Measurements from ENCODE around the gene SEMA3A.
"Not testable (repeated sequence)": the region's sequence is repeated elsewhere in the genome, so short reads cannot be mapped to it uniquely, and the experiment has no call there.

Gene SEMA3A

GRCh38 chr7:84154991-84155781 is 39.4 kb downstream of the SEMA3A start:
- DNase-seq (ENCODE audit: low read depth): no peak

- DNase-seq (ENCODE audit: low read depth): no peak
Observed at GRCh38 chr7:84152995-84153394, 41.6 kb downstream of the SEMA3A start.

- DNase-seq (ENCODE audit: low read depth): not testable (repeated sequence)
Observed at GRCh38 chr7:84150370-84150769, 44.2 kb downstream of the SEMA3A start.

DNA sequence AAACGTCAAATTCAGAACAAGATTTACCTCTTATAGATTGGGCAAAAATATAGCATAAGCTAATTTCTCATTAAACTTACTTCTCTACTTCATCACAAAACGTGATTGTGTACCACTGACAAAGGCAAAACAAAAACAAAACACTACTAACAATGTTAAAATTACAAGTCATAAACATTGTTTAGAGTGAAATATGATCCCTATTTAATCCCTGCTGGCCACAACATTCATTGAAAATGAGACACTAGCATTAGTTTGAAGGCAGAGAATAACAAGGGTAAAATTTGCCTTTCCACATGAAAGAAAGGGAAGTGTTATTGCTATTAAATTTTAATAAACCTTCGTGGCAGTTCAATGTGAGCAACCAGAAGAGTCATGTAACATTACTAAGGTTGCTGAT is 45.0 kb downstream of the SEMA3A start:
- no peak for DNase-seq (ENCODE audit: low read depth)

DNA sequence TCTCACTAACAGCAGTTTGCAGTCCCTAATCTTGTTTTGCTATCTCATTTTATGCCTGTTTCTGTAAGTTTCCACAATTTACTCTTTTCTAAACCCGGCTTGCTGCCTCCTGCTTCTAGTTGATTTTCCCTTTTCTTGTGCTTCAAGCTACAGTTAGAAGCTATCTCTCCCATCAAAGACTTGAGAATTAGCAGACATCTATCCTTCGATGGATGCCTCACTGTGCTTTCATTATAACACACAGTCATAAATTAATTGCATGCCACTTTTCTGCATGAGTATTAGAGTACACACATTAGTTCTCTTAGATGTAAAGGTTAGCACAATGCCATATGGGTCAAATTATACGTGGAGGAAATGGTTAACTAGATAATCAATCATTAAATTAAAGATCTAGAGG is 48.7 kb downstream of the SEMA3A start:
- DNase-seq (ENCODE audit: low read depth): no peak

DNA sequence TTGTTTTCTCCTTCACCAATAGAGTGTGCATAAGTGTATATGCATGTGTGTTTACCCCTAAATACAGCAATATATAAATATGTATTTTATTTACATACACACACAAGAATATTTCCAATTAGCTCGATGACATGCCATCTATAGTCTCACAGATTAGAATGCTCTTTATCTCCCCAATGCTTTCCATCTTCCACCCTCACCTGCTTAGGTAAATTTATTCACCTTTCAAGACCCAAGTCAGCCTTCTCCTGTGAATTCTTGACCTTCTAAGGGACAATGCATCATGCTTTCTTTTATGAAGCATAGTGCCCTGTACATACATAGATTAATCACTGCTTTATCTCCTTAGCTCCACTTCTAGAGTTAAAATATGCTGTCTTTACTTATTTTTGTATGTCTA is 49.7 kb downstream of the SEMA3A start:
- DNase-seq (ENCODE audit: low read depth): no peak

- DNase-seq (ENCODE audit: low read depth): no peak
Observed at GRCh38 chr7:84144480-84144879, 50.1 kb downstream of the SEMA3A start.

DNA sequence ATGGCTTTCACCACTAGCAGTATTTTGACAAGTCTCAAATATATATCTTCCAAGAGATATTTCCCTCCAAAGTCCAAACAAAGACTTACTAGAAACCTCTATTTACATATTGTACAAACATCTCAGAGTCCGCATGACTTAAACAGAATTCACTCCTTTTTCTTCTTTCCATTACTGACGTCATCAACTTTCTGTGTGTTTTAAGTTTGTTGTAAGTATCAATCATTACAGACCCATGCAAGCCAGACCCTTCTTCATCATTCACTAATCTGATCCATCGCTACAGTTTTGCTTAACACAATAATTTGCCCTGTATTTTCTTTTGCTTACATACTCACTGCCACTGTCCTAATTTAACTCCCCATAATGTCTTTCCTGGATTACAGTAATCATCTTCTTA is 51.9 kb downstream of the SEMA3A start:
- no peak for DNase-seq (ENCODE audit: low read depth)

GRCh38 chr7:84139986-84140729 is 54.4 kb downstream of the SEMA3A start:
- no peak for DNase-seq (ENCODE audit: low read depth)

- no peak for DNase-seq (ENCODE audit: low read depth)
Observed at GRCh38 chr7:84138411-84138810, 56.2 kb downstream of the SEMA3A start.

GRCh38 chr7:84137812-84138211 is 56.8 kb downstream of the SEMA3A start:
- no peak for DNase-seq (ENCODE audit: low read depth)

DNA sequence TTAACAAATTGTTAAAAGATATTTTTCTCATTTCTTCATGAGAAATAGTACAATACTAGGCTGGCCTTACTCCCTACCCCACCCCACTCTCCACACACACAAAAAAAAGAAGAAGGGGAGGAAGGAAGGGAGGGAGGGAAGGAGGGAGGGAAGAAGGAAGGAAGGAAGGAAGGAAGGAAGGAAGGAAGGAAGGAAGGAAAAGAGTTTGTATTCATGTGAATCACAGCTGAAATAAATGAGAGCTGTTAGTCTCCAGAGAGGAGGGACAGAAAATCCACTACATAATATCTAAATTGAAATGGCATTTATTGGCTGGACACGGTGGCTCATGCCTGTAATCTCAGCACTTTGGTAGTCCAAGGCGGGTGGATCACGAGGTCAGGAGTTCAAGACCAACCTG is 57.8 kb downstream of the SEMA3A start:
- DNase-seq (ENCODE audit: low read depth): no peak

DNA sequence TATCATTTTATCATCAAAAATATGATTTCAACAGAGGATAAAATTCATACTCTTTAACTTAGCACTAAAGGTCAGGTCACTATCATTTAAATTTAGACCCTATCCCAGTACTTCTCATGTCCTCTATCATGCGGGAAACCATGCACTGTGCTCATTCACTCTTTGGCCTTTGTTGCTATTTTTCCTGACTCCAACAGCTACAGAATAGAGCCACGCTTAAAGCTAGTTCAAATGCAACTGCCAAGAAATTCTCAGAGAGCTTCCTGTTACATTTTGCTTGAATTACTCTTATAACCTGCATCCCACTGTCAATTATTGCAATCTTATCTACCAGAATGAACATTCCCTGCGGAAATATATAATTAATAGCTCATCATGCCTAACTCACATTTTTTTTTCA is 58.3 kb downstream of the SEMA3A start:
- DNase-seq (ENCODE audit: low read depth): no peak

- DNase-seq (ENCODE audit: low read depth): no peak
Observed at GRCh38 chr7:84134169-84134568, 60.4 kb downstream of the SEMA3A start.

DNA sequence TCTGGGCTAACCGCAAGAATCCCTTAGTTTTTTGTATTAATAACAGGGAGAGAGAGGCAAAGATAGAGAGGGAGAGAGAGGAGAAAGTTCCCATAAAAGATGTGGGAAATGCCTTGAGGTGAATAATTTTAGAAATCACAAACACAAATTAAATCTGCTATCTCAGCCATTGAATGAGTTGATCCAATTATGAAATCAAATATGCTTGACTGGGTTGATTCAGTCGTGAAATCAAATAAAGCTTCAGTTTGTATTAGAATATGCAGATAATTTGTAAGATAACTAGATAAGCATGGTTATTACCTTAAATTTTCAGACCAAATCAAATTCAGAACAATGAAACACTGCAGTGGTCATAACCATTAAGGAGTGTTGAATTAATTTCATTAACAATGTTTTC is 68.9 kb downstream of the SEMA3A start:
- no peak for DNase-seq (ENCODE audit: low read depth)

DNA sequence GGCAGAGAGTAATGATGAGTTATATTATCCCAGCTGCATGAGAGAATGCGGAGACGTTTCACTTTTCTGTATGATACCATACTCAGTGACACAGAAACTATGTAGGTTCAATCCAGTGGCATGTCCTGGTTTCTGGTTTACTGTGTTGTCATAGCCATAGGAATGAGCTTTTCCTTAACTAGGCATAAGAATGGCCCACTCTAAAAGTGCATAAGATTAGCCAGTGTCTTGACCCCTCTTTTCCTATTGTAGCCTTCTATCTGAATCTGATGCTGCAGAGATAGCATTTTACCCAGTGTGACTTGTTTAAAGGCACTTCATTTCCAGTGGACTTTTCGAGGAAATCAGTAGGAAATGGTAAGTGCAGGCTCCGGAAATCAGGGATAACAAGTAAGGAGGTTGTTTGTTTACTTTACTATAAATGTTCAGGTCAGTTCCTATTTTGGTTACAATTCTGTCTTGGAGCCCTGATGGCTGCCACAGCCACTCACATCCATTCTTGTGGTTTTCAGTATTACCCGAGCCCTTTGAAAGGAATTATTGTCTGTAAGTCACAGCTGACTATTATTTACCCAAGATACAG is 70.5 kb downstream of the SEMA3A start:
- no peak for DNase-seq (ENCODE audit: low read depth)

DNA sequence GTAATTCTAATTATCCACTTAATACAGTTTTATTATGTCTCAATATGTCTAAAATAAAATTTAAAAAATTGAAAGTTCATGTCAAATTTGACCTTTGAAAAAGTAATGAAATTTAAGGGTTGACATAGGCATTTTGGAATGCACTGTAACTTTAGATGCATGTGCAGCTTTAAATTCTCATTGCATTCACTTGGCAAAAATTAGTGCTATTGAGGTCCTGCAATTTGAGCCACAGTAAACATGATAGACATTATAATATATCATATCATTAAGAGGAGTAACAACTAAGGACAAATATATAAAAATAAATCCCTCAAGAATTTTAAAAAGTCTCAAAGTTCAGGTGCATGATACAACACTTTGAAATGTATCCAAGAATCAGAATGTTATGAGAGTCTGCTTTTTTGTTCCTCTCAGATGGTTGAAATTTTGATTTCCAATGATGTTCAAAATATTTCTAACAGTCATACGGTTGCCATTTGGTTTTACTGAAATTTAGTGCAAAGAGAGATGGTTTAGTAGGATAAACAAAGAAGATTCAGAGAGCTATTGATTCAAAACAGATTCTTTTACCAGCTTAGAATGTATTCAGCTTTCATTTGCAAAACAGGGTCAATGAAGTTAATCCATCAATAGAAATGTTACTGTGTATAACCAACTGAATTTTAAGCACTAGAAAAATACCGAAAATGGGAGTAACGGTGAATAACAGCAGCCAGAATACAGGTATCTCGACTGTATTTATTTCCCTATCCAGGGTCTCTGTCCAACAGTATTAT is 71.8 kb downstream of the SEMA3A start:
- no peak for DNase-seq (ENCODE audit: low read depth)

GRCh38 chr7:84117304-84117703 is 77.3 kb downstream of the SEMA3A start:
- DNase-seq (ENCODE audit: low read depth): no peak

DNA sequence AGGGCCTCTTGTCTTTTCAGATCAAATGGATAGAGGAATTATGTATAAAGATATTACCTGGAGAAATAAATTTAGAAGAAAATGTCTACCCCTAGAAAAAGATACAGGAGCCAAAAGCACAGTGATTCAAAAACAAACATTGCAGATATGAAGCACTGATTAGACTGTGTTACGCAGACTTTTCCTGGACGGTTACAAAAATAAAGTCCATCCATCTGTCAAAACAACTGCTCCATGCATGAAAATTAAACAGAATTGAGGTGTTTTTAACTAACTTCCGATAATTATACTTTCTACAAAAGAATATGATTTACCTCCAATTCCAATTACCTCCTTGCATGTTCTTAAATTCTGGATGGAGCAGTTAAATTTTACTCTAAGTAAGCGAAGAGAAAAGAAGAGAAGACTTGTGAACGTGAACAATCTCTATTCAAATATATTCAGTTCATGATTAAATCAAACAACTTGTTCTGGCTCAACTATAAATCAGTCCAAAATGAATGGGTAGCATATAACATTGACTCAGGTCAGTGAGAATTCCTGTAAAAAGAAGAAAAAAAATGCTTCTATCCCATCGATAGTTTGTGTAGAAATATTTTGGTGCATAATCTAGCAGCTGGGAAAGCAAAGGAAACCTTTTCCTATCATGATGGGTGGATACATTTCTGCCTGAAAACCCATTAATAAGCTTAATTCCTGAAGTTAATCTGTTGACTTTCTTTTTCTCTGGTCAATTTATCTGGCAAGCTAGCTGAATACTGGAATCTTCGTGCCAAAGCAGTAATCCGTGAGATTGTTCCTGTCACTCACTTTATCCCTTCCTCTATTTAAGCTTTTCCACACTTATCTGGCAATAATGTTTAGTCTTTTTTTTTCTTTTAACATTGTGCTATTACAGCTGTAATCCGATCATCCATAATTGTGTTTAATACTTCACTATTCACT is 80.4 kb downstream of the SEMA3A start:
- DNase-seq (ENCODE audit: low read depth): no peak

DNA sequence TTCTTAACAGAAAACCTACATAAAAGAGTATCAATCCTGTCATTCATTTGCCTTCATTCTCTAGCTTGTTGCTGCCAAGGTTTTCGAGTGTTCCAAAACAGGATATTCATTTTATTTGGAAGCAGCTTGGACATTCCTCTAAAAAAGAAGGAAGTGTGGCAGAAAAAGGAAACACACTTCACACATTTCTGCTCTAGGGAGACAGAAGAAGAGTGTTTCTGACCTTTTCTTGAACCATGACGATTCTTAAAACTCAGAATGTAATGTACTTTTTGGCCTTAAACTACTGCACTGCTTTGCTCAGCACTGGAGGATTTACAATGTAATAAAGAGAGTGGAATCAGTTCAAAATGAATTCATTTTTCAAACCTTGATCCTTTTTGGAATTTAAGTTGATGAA is 81.3 kb downstream of the SEMA3A start:
- no peak for DNase-seq (ENCODE audit: low read depth)

DNA sequence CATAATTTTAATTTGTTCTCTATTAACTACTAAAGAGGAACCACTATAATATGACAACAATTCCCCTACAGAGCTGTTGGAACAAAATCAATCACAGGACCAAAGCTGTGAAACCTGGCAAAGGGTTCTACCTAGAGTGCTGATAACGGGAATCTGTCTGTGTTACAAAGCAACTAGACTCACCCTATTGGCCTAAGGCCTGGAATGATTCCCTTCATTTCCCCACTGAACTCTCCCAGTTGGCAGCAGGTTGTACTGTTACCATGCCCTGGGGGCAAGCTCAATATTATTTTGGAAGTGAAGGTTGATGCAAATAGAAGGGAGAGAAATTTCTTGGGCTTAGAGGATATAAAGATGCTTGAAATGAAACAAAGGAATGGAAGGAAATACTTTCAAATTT is 81.8 kb downstream of the SEMA3A start:
- no peak for DNase-seq (ENCODE audit: low read depth)
